ENCODE results near the gene FAM53A. TPM values are rescaled to one million over a fixed set of nuclear protein-coding genes. Genes with fewer than 3 reads are reported as not detected.
A peak's percentile ranks its signal among the peaks of the same experiment; 100 is the strongest.

FAM53A gene
- total RNA-seq, 1 experiment from 2014 or later: 1.6 TPM

- TF ChIP-seq CTCF (conservative IDR thresholded peaks at IDR 0.05; ENCODE audit: low read depth, low read length): no peak
- TF ChIP-seq EZH2 (IDR thresholded peaks at IDR 0.05; ENCODE audit: borderline replicate concordance, low read depth, low read length, poor library complexity, severe bottlenecking): no peak
- H3K9me3 ChIP-seq (ENCODE audit: low read depth, low read length, poor library complexity, severe bottlenecking): no peaks in the 10 kb centered on the region
- peaks cover 95% of the 10 kb centered on the region for H3K36me3 ChIP-seq (ENCODE audit: insufficient read depth, low read length, poor library complexity, severe bottlenecking)
- H3K4me1 ChIP-seq (ENCODE audit: insufficient read depth, low read length, poor library complexity, severe bottlenecking): peaks cover 10% of the 10 kb centered on the region
- peak; percentile 67 for DNase-seq (ENCODE audit: low spot score)
- intact Hi-C loops (cut with micrococcal nuclease; ENCODE audit: unreplicated experiment): no loop called here
- H3K4me3 ChIP-seq (ENCODE audit: low read depth, low read length, poor library complexity, severe bottlenecking): no peak overlapping the region
- peak overlapping the region; percentile 52 for H3K27ac ChIP-seq (ENCODE audit: low read depth, low read length, poor library complexity, severe bottlenecking)
- BruUV-seq (replicated peaks): no TSS peak
- ChIA-PET POLR2A (ENCODE audit: low non-redundant PET) (no interaction called here), CTCF (interaction anchor here (0.5 to 3.4 kb wide), 3 partner anchors 34 to 691 kb away, joined by 3 to 11 read pairs (median 4); partner anchors contain the start of gene CFAP99)
- no peaks in the 10 kb centered on the region for H3K27me3 ChIP-seq (replicated peaks; ENCODE audit: insufficient read depth, low read depth, low read length, poor library complexity)
Measured at GRCh38 chr4:1727117-1728031, 43.3 kb upstream of the FAM53A start.

GRCh38 chr4:1726146-1726934 lies 42.2 kb upstream of the FAM53A start:
- Histone ChIP-seq H3K4me1 (ENCODE audit: insufficient read depth, low read length, poor library complexity, severe bottlenecking) (peaks cover 10% of the 10 kb centered on the region), H3K9me3 (ENCODE audit: low read depth, low read length, poor library complexity, severe bottlenecking) (no peaks in the 10 kb centered on the region), H3K27ac (ENCODE audit: low read depth, low read length, poor library complexity, severe bottlenecking) (peak overlapping the region; percentile 12), H3K4me3 (ENCODE audit: low read depth, low read length, poor library complexity, severe bottlenecking) (no peak overlapping the region), H3K36me3 (ENCODE audit: insufficient read depth, low read length, poor library complexity, severe bottlenecking) (peaks cover 85% of the 10 kb centered on the region), H3K27me3 (replicated peaks; ENCODE audit: insufficient read depth, low read depth, low read length, poor library complexity) (no peaks in the 10 kb centered on the region)
- BruUV-seq (replicated peaks): no TSS peak
- intact Hi-C loops (cut with micrococcal nuclease; ENCODE audit: unreplicated experiment): no loop called here
- ChIA-PET CTCF (interaction anchor here (0.7 to 3.4 kb wide), 2 partner anchors 33 to 41 kb away, joined by 3 to 11 read pairs; no protein-coding TSS in a partner anchor), POLR2A (ENCODE audit: low non-redundant PET) (no interaction called here)
- peak; percentile 91 for DNase-seq (ENCODE audit: low spot score)
- TF ChIP-seq EZH2 (IDR thresholded peaks at IDR 0.05; ENCODE audit: borderline replicate concordance, low read depth, low read length, poor library complexity, severe bottlenecking): no peak
- TF ChIP-seq CTCF (conservative IDR thresholded peaks at IDR 0.05; ENCODE audit: low read depth, low read length): peak; percentile 98

- intact Hi-C loops (cut with micrococcal nuclease; ENCODE audit: unreplicated experiment): no loop called here
- TF ChIP-seq CTCF (conservative IDR thresholded peaks at IDR 0.05; ENCODE audit: low read depth, low read length): no peak
- no peak for TF ChIP-seq EZH2 (IDR thresholded peaks at IDR 0.05; ENCODE audit: borderline replicate concordance, low read depth, low read length, poor library complexity, severe bottlenecking)
- H3K36me3 ChIP-seq (ENCODE audit: insufficient read depth, low read length, poor library complexity, severe bottlenecking): peaks cover 77% of the 10 kb centered on the region
- no peak overlapping the region for H3K4me3 ChIP-seq (ENCODE audit: low read depth, low read length, poor library complexity, severe bottlenecking)
- POLR2A ChIA-PET (ENCODE audit: low non-redundant PET): no interaction called here
- CTCF ChIA-PET: interaction anchor here (3.4 kb wide), 1 partner anchor 32 kb away, joined by 11 read pairs; no protein-coding TSS in a partner anchor
- DNase-seq (ENCODE audit: low spot score): no peak
- no peaks in the 10 kb centered on the region for H3K27me3 ChIP-seq (replicated peaks; ENCODE audit: insufficient read depth, low read depth, low read length, poor library complexity)
- H3K27ac ChIP-seq (ENCODE audit: low read depth, low read length, poor library complexity, severe bottlenecking): no peak overlapping the region
- BruUV-seq (replicated peaks): no TSS peak
- no peaks in the 10 kb centered on the region for H3K9me3 ChIP-seq (ENCODE audit: low read depth, low read length, poor library complexity, severe bottlenecking)
- H3K4me1 ChIP-seq (ENCODE audit: insufficient read depth, low read length, poor library complexity, severe bottlenecking): peaks cover 10% of the 10 kb centered on the region
Measured at GRCh38 chr4:1725521-1725920, 41.4 kb upstream of the FAM53A start.
